IMR-90 (cell line): ENCODE data around the gene PITPNM3. TPM values are rescaled to one million over a fixed set of nuclear protein-coding genes. Genes with fewer than 3 reads are reported as not detected.
A peak's percentile ranks its signal among the peaks of the same experiment; 100 is the strongest.

Experiments used
- ATAC-seq: fragments of 200-7000 bp; cut with Tn5 transposase; 2 replicates; pipeline ENCODE4 v1.9.1; 2020; ENCODE audit warnings: low read depth, mild to moderate bottlenecking, moderate library complexity
- BruUV-seq: library from RNA; stranded (reverse); fragments of 400-500 nt; replicated peaks from 2 replicates; lab custom pipeline; 2021; lab: Mats Ljungman, UMichigan
- CTCF ChIA-PET: fragments of 300-600 bp; formaldehyde crosslinking; extraction: SDS; loops from one replicate; lab custom pipeline; 2021; ENCODE audit warnings: antibody characterized with exemption; lab: Yijun Ruan, JAX
- POLR2A ChIA-PET: fragments of 300-600 bp; sonication (Branson Sonifier 250); formaldehyde crosslinking; loops from one replicate; lab custom pipeline; 2022; ENCODE audit warnings: antibody characterized with exemption; ENCODE audit not compliant: unreplicated experiment; lab: Charles Lee
- DNase-seq: peaks from one replicate; pipeline ENCODE4 v3.0.0; 2013
- H2AFZ ChIP-seq: replicated peaks from 2 replicates; pipeline ENCODE3; 2013; ENCODE audit warnings: low read length, mild to moderate bottlenecking; ENCODE audit not compliant: poor library complexity
- H2AK5ac ChIP-seq: 2 replicates; pipeline ENCODE4 v1.6.1; 2013; ENCODE audit warnings: low read depth, low read length, inconsistent platforms
- H2AK9ac ChIP-seq: replicated peaks from 2 replicates; pipeline ENCODE3; 2013; ENCODE audit warnings: mild to moderate bottlenecking, low read depth, low read length, moderate library complexity; ENCODE audit not compliant: poor library complexity
- H2BK120ac ChIP-seq: 2 replicates; pipeline ENCODE4 v1.6.1; 2013; ENCODE audit warnings: low read depth, low read length, inconsistent platforms
- H2BK15ac ChIP-seq: 3 replicates; pipeline ENCODE4 v1.6.1; 2013; ENCODE audit warnings: low read depth, low read length, inconsistent platforms
- H2BK20ac ChIP-seq: 2 replicates; pipeline ENCODE4 v1.6.1; 2013; ENCODE audit warnings: low read depth, mild to moderate bottlenecking, inconsistent platforms, low read length, moderate library complexity
- H2BK5ac ChIP-seq: 2 replicates; pipeline ENCODE4 v1.6.1; 2013; ENCODE audit warnings: mild to moderate bottlenecking, low read depth, low read length, inconsistent platforms; ENCODE audit not compliant: poor library complexity, severe bottlenecking
- H3K14ac ChIP-seq: replicated peaks from 2 replicates; pipeline ENCODE4 v1.6.1; 2013; ENCODE audit warnings: low read depth, low read length, inconsistent platforms
- H3K18ac ChIP-seq: 2 replicates; pipeline ENCODE4 v1.6.1; 2013; ENCODE audit warnings: low read depth, low read length, control low read depth
- H3K23ac ChIP-seq: 2 replicates; pipeline ENCODE4 v1.6.1; 2013; ENCODE audit warnings: low read depth, low read length, inconsistent platforms
- H3K27ac ChIP-seq: 2 replicates; pipeline ENCODE4 v1.5.1; 2013; ENCODE audit warnings: mild to moderate bottlenecking, control low read depth, low read length; ENCODE audit not compliant: insufficient read depth
- H3K27me3 ChIP-seq: 2 replicates; pipeline ENCODE4 v1.6.1; 2013; ENCODE audit warnings: low read length; ENCODE audit not compliant: control insufficient read depth, insufficient read depth
- H3K36me3 ChIP-seq: 2 replicates; pipeline ENCODE4 v1.6.1; 2013; ENCODE audit warnings: low read length, mixed read lengths; ENCODE audit not compliant: control insufficient read depth, insufficient read depth
- H3K4ac ChIP-seq: 2 replicates; pipeline ENCODE4 v1.6.1; 2013; ENCODE audit warnings: low read depth, low read length, inconsistent platforms
- H3K4me1 ChIP-seq: 2 replicates; pipeline ENCODE4 v1.6.1; 2013; ENCODE audit warnings: low read length, mixed read lengths; ENCODE audit not compliant: control insufficient read depth, insufficient read depth
- H3K4me2 ChIP-seq: 2 replicates; pipeline ENCODE4 v1.6.1; 2013; ENCODE audit warnings: low read depth, mild to moderate bottlenecking, control low read depth, low read length, moderate library complexity
- H3K4me3 ChIP-seq: 2 replicates; pipeline ENCODE4 v1.5.1; 2013; ENCODE audit warnings: low read depth, mild to moderate bottlenecking, control low read depth, low read length, moderate library complexity; ENCODE audit not compliant: insufficient read depth
- H3K56ac ChIP-seq: 2 replicates; pipeline ENCODE4 v1.6.1; 2013; ENCODE audit warnings: low read length, inconsistent platforms; ENCODE audit not compliant: insufficient read depth; ENCODE audit errors: extremely low read depth
- H3K79me1 ChIP-seq, 2 experiments: 2 replicates each; pipeline ENCODE4 v1.6.1; 2013; ENCODE audit warnings: low read length in 2 of 2, inconsistent platforms in 1 of 2, low read depth in 1 of 2
- H3K9ac ChIP-seq: 2 replicates; pipeline ENCODE4 v1.6.1; 2013; ENCODE audit warnings: low read depth, low read length, control low read depth
- H3K9me1 ChIP-seq: 2 replicates; pipeline ENCODE4 v1.6.1; 2013; ENCODE audit warnings: low read length, inconsistent platforms; ENCODE audit not compliant: insufficient read depth
- H3K9me3 ChIP-seq: 2 replicates; pipeline ENCODE4 v1.6.1; 2013; ENCODE audit warnings: low read length; ENCODE audit not compliant: control insufficient read depth, insufficient read depth
- H4K20me1 ChIP-seq: 2 replicates; pipeline ENCODE4 v1.6.1; 2013; ENCODE audit warnings: low read length, inconsistent platforms; ENCODE audit not compliant: insufficient read depth
- H4K5ac ChIP-seq: 2 replicates; pipeline ENCODE4 v1.6.1; 2013; ENCODE audit warnings: mild to moderate bottlenecking, low read depth, low read length, control low read depth
- H4K8ac ChIP-seq, 2 experiments: 2 replicates each; pipeline ENCODE4 v1.6.1; 2013; ENCODE audit warnings: low read depth in 2 of 2, low read length in 2 of 2, control low read depth in 1 of 2, inconsistent platforms in 1 of 2
- H4K91ac ChIP-seq: 2 replicates; pipeline ENCODE4 v1.6.1; 2013; ENCODE audit warnings: low read depth, low read length, inconsistent platforms; ENCODE audit not compliant: insufficient read depth
- BHLHE40 ChIP-seq: fragments of 150-350 bp; IDR thresholded peaks from 2 replicates; pipeline ENCODE4 v1.6.1; 2016; ENCODE audit warnings: mild to moderate bottlenecking, low read depth, low read length
- CHD1 ChIP-seq: IDR thresholded peaks from 2 replicates; pipeline ENCODE4 v1.6.1; 2012; ENCODE audit warnings: low read depth, low read length, improper control_type of control experiment
- FOS ChIP-seq: fragments of 150-350 bp; IDR thresholded peaks from 2 replicates; pipeline ENCODE4 v1.6.1; 2016; ENCODE audit warnings: low read depth, low read length
- MAZ ChIP-seq: IDR thresholded peaks from 2 replicates; pipeline ENCODE4 v1.6.1; 2012; ENCODE audit warnings: low read depth, mild to moderate bottlenecking, low read length, improper control_type of control experiment, moderate library complexity, borderline replicate concordance
- NFE2L2 ChIP-seq: fragments of 150-350 bp; IDR thresholded peaks from 2 replicates; pipeline ENCODE4 v1.6.1; 2016; ENCODE audit warnings: low read depth, mild to moderate bottlenecking, low read length
- RFX5 ChIP-seq: IDR thresholded peaks from 2 replicates; pipeline ENCODE4 v1.8.0; 2012; ENCODE audit warnings: low read depth, mild to moderate bottlenecking, low read length, moderate library complexity
- WGBS, 2 experiments: methylation state at CpG; one replicate each; pipeline versions ENCODE4 v1.1.5 to v1.1.7; 2013; ENCODE audit warnings: missing lambda C conversion rate in 2 of 2; ENCODE audit not compliant: insufficient read length in 1 of 2; ENCODE audit errors: extremely low coverage in 2 of 2; 5-methylcytosine and 5-hydroxymethylcytosine counted together
- dilution Hi-C: fragments of 300-500 bp; cut with HindIII; formaldehyde crosslinking; loops from one replicate; pipeline ENCODE4 v1.14.3; 2018; ENCODE audit warnings: low sequenced_read_pairs; ENCODE audit not compliant: unreplicated experiment
- in situ Hi-C: fragments of 300-500 bp; cut with MboI; formaldehyde crosslinking; loops from 3 replicates; pipeline ENCODE4 v1.14.3; 2019; ENCODE audit warnings: low sequenced_read_pairs, inconsistent platforms, mixed read lengths
- intact Hi-C: fragments of 100-400 bp; cut with micrococcal nuclease; formaldehyde crosslinking; loops from 2 replicates; pipeline ENCODE4 v1.10.0; 2022
- polyA plus RNA-seq, 3 experiments: library from polyadenylated mRNA; depleted of rRNA; stranded (reverse); fragments of >200 nt; gene quantifications; 2 replicates each; pipeline ENCODE4 v1.2.3, GENCODE V29; 2012; ENCODE audit warnings: low replicate concordance in 1 of 3
- total RNA-seq: library from RNA; depleted of rRNA; stranded (reverse); fragments of >200 nt; gene quantifications from 2 replicates; pipeline ENCODE4 v1.2.3, GENCODE V29; 2012

The PITPNM3 gene
- total and polyA plus RNA-seq, 2 of the 4 experiments (the other 2 are of a cell fraction) = 0.54 to 1.7 TPM

GRCh38 chr17:6478486-6478885 lies 77.9 kb downstream of the PITPNM3 start:
- Histone ChIP-seq H4K5ac (no peak overlapping the region), H4K91ac (no peak overlapping the region), H3K18ac (no peak overlapping the region), H3K14ac (no peak overlapping the region), H3K4me2 (no peak overlapping the region), H3K23ac (no peak overlapping the region), H3K4me1 (peaks cover 4% of the 10 kb centered on the region; the same call in 1 of the 2 replicates), H3K9ac (no peak overlapping the region), H2BK20ac (no peak overlapping the region), H3K4me3 (no peak overlapping the region), H2BK120ac (no peak overlapping the region), H3K27me3 (peaks cover 12% of the 10 kb centered on the region), H3K79me1 (no peaks in the 10 kb centered on the region), H2BK15ac (no peak overlapping the region), H3K36me3 (no peaks in the 10 kb centered on the region), H3K4ac (no peak overlapping the region), H3K9me3 (no peaks in the 10 kb centered on the region), H3K27ac (no peak overlapping the region), H3K9me1 (no peaks in the 10 kb centered on the region), H3K56ac (no peak overlapping the region), H4K8ac (no peak overlapping the region), H2AFZ (no peak overlapping the region), H2BK5ac (no peak overlapping the region), H2AK9ac (peak overlapping the region; percentile 18), H4K20me1 (no peaks in the 10 kb centered on the region), H2AK5ac (no peak overlapping the region)
- ATAC-seq (no peak), DNase-seq (no peak)
- CTCF ChIA-PET = no interaction called here
- TF ChIP-seq NFE2L2 (no peak), FOS (no peak), BHLHE40 (no peak), RFX5 (no peak), MAZ (no peak), CHD1 (no peak)
- WGBS, 2 experiments = 87% methylated on average over 3 of the region's 11 CpGs; no CpG with 5 or more reads in 1 of the 2 experiments
- dilution Hi-C loops = no loop called here
- intact Hi-C loops = no loop called here
- BruUV-seq = no TSS peak
- in situ Hi-C loops = loop anchor here (10.0 kb wide), 1 partner anchor 166 kb away; the partner anchor contains the start of genes KIAA0753 and TXNDC17
- POLR2A ChIA-PET = no interaction called here
